Activated CD8-positive, alpha-beta memory T cell treated with anti-CD3 and anti-CD28 coated beads for 1 hour (primary cell): ENCODE results near the gene ARHGAP6.

Source experiments
- DNase-seq, 2 donors: peaks; one replicate each; pipeline ENCODE4 v3.0.0-alpha.2; 2020; ENCODE audit warnings: low read depth in 1 of 2; ENCODE audit errors: extremely low read depth in 1 of 2

ARHGAP6 gene

GRCh38 chrX:11465648-11466411, 199.9 kb downstream of the ARHGAP6 start:
- no peak for DNase-seq

GRCh38 chrX:11464836-11465463, 200.8 kb downstream of the ARHGAP6 start:
- DNase-seq = no peak

- no peak for DNase-seq
These were observed 201.3 kb downstream of the ARHGAP6 start for GRCh38 chrX:11464380-11464779.

- no peak for DNase-seq
These were observed 203.1 kb downstream of the ARHGAP6 start for GRCh38 chrX:11462648-11463047.

GRCh38 chrX:11462136-11462535, 203.6 kb downstream of the ARHGAP6 start:
- no peak for DNase-seq

GRCh38 chrX:11461201-11462001, 204.3 kb downstream of the ARHGAP6 start:
- no peak for DNase-seq

- no peak for DNase-seq
These were observed 205.4 kb downstream of the ARHGAP6 start for GRCh38 chrX:11460347-11460746.

GRCh38 chrX:11458170-11458569, 207.6 kb downstream of the ARHGAP6 start:
- no peak for DNase-seq

- DNase-seq = no peak
These were observed 214.6 kb downstream of the ARHGAP6 start for GRCh38 chrX:11451151-11451550.

- no peak for DNase-seq
These were observed 215.4 kb downstream of the ARHGAP6 start for GRCh38 chrX:11450354-11450753.

- no peak for DNase-seq
These were observed 216.1 kb downstream of the ARHGAP6 start for GRCh38 chrX:11449613-11450012.

- no peak for DNase-seq
These were observed 218.3 kb downstream of the ARHGAP6 start for GRCh38 chrX:11447418-11447817.

GRCh38 chrX:11446949-11447348, 218.8 kb downstream of the ARHGAP6 start:
- DNase-seq = no peak

- DNase-seq = no peak
These were observed 219.4 kb downstream of the ARHGAP6 start for GRCh38 chrX:11446336-11446735.

- no peak for DNase-seq
These were observed 220.2 kb downstream of the ARHGAP6 start for GRCh38 chrX:11445540-11445939.

GRCh38 chrX:11444052-11444451, 221.7 kb downstream of the ARHGAP6 start:
- DNase-seq = no peak

GRCh38 chrX:11439846-11440245, 225.9 kb downstream of the ARHGAP6 start:
- DNase-seq = no peak

- no peak for DNase-seq
These were observed 227.0 kb downstream of the ARHGAP6 start for GRCh38 chrX:11438767-11439166.

- DNase-seq = no peak
These were observed 227.4 kb downstream of the ARHGAP6 start for GRCh38 chrX:11438380-11438723.

GRCh38 chrX:11437642-11438379, 227.9 kb downstream of the ARHGAP6 start:
- no peak for DNase-seq

GRCh38 chrX:11435568-11435967, 230.2 kb downstream of the ARHGAP6 start:
- no peak for DNase-seq
